K562 (cell line): ENCODE data around the gene FAM124B. TPM values are rescaled to one million over a fixed set of nuclear protein-coding genes. Genes with fewer than 3 reads are reported as not detected.

ENCODE experiments used
- ATAC-seq: fragments of 200-7000 bp; cut with Tn5 transposase; 3 replicates; pipeline ENCODE4 v1.9.1; 2020; ENCODE audit warnings: moderate library complexity
- BruUV-seq: library from RNA; stranded (reverse); fragments of 400-500 nt; replicated peaks from 2 replicates; lab custom pipeline; 2021; lab: Mats Ljungman, UMichigan
- CTCF ChIA-PET: fragments of 300-600 bp; formaldehyde crosslinking; extraction: SDS; loops from one replicate; lab custom pipeline; 2021; ENCODE audit warnings: low intra/inter-chr PET ratio; lab: Yijun Ruan, JAX
- POLR2A ChIA-PET: fragments of 300-600, 350-650 bp; sonication (Branson Sonifier 250); formaldehyde crosslinking; extraction: SDS; loops from one replicate; lab custom pipeline; 2021; ENCODE audit warnings: antibody characterized with exemption, inconsistent platforms; lab: Yijun Ruan, JAX
- DNase-seq, 4 experiments: peaks; one replicate each; pipeline versions ENCODE4 v3.0.0 to v3.0.0-alpha.2; 2011 to 2018; ENCODE audit warnings: low spot score in 3 of 4, mixed read lengths in 3 of 4; ENCODE audit errors: extremely low read depth in 1 of 4
- FAIRE-seq: peaks from 2 replicates; lab custom pipeline; 2011; peaks lifted over from hg19 to GRCh38; lab: Jason Lieb, UNC
- H2AFZ ChIP-seq: 2 replicates; pipeline ENCODE4 v1.6.0; 2011; ENCODE audit warnings: low read depth, low read length, control low read depth, inconsistent platforms
- H3K27ac ChIP-seq: fragments of 200-600 bp; 3 replicates; pipeline ENCODE4 v1.8.0; 2011; ENCODE audit warnings: low read depth, mild to moderate bottlenecking, control low read depth, inconsistent platforms, low read length, moderate library complexity, mixed read lengths; ENCODE audit errors: extremely low read depth
- H3K27me3 ChIP-seq, 2 experiments: fragments of 300-600 bp in 1 of 2; 2 replicates in 1 of 2; 3 replicates in 1 of 2; pipeline versions ENCODE4 v1.6.0 to v1.8.0; 2011; ENCODE audit warnings: inconsistent platforms in 2 of 2, low read length in 2 of 2, mild to moderate bottlenecking in 1 of 2, mixed read lengths in 1 of 2, moderate library complexity in 1 of 2; ENCODE audit not compliant: control insufficient read depth in 2 of 2, insufficient read depth in 2 of 2
- H3K36me3 ChIP-seq: fragments of 300-600 bp; 3 replicates; pipeline ENCODE4 v1.8.0; 2011; ENCODE audit warnings: mild to moderate bottlenecking, low read length, inconsistent platforms; ENCODE audit not compliant: control insufficient read depth, insufficient read depth
- H3K4me1 ChIP-seq, 2 experiments: fragments of 200-600 bp in 1 of 2; replicated peaks in 1 of 2; 2 replicates in 1 of 2; 3 replicates in 1 of 2; pipeline versions ENCODE4 v1.5.1 to v1.8.0; 2011; ENCODE audit warnings: inconsistent platforms in 2 of 2, low read length in 2 of 2, mild to moderate bottlenecking in 1 of 2, mixed read lengths in 1 of 2, moderate library complexity in 1 of 2; ENCODE audit not compliant: control insufficient read depth in 2 of 2, insufficient read depth in 2 of 2
- H3K4me2 ChIP-seq: 2 replicates; pipeline ENCODE4 v1.6.1; 2011; ENCODE audit warnings: low read length, control low read depth, inconsistent platforms, mixed read lengths; ENCODE audit not compliant: insufficient read depth
- H3K4me3 ChIP-seq: fragments of 200-600 bp; sonication (generic), shearing (Covaris generic); 2 replicates; pipeline ENCODE4 v1.5.1; 2016; ENCODE audit warnings: control low read depth, inconsistent platforms
- H3K79me2 ChIP-seq: fragments of 200-600 bp; 3 replicates; pipeline ENCODE4 v1.8.0; 2011; ENCODE audit warnings: low read length, inconsistent platforms; ENCODE audit not compliant: control insufficient read depth, insufficient read depth
- H3K9ac ChIP-seq, 2 experiments: 2 replicates each; pipeline versions ENCODE4 v1.6.0 to v1.6.1; 2011; ENCODE audit warnings: low read depth in 2 of 2, low read length in 2 of 2, control low read depth in 1 of 2, inconsistent platforms in 1 of 2, mild to moderate bottlenecking in 1 of 2, mixed read lengths in 1 of 2; ENCODE audit not compliant: insufficient read depth in 1 of 2
- H3K9me1 ChIP-seq: one replicate; pipeline ENCODE4 v1.6.0; 2011; ENCODE audit warnings: inconsistent platforms, mild to moderate bottlenecking, low read length, moderate library complexity; ENCODE audit not compliant: control insufficient read depth, insufficient read depth
- H3K9me3 ChIP-seq: replicated peaks from 2 replicates; pipeline ENCODE4 v1.5.1; 2011; ENCODE audit warnings: low read depth, low read length, inconsistent platforms; ENCODE audit not compliant: control insufficient read depth, insufficient read depth
- H4K20me1 ChIP-seq: replicated peaks from 2 replicates; pipeline ENCODE4 v1.6.1; 2011; ENCODE audit warnings: low read length, inconsistent platforms, mixed read lengths; ENCODE audit not compliant: control insufficient read depth, insufficient read depth
- ADNP ChIP-seq: fragments of 200-800 bp; sonication (Bioruptor generic); IDR thresholded peaks from 2 replicates; pipeline ENCODE4 v1.6.1; 2016; ENCODE audit warnings: missing genetic modification characterization, missing compliant biosample characterization
- CBX5 ChIP-seq: IDR thresholded peaks from 2 replicates; pipeline ENCODE4 v1.6.1; 2014; ENCODE audit warnings: low read depth, borderline replicate concordance
- ETV5 ChIP-seq: sonication (generic); formaldehyde crosslinking; IDR thresholded peaks from 2 replicates; pipeline ENCODE4 v1.4.0; 2020; ENCODE audit warnings: low read depth, mild to moderate bottlenecking, missing genetic modification reagents
- FOXA1 ChIP-seq: fragments of 450-650 bp; IDR thresholded peaks from 2 replicates; pipeline ENCODE4 v1.6.1; 2016; ENCODE audit warnings: mild to moderate bottlenecking, borderline replicate concordance
- HDAC2 ChIP-seq: fragments of 450-650 bp; IDR thresholded peaks from 2 replicates; pipeline ENCODE4 v1.6.1; 2016; ENCODE audit warnings: mild to moderate bottlenecking
- HNRNPH1 ChIP-seq: fragments of 200-400 bp; formaldehyde crosslinking; optimal IDR thresholded peaks from 2 replicates; pipeline ENCODE3; 2017; ENCODE audit warnings: low read depth, mild to moderate bottlenecking, low read length, moderate library complexity
- NFATC3 ChIP-seq: fragments of 450-650 bp; IDR thresholded peaks from 2 replicates; pipeline ENCODE4 v1.6.1; 2017; ENCODE audit warnings: mild to moderate bottlenecking
- RAD21 ChIP-seq, 2 experiments: fragments of 250-450 bp in 1 of 2; fragments of 450-650 bp in 1 of 2; sonication (Bioruptor Pico) in 1 of 2; formaldehyde crosslinking in 1 of 2; IDR thresholded peaks in 1 of 2; conservative IDR thresholded peaks in 1 of 2; 2 replicates each; pipeline versions ENCODE4 v1.4.0 to v1.8.0; 2020 to 2022; ENCODE audit warnings: mild to moderate bottlenecking in 2 of 2, moderate library complexity in 1 of 2
- RBM39 ChIP-seq: fragments of 200-400 bp; formaldehyde crosslinking; optimal IDR thresholded peaks from 2 replicates; pipeline ENCODE3; 2018; ENCODE audit warnings: low read depth, low read length
- SPI1 ChIP-seq: IDR thresholded peaks from 2 replicates; pipeline ENCODE4 v1.6.1; 2011; ENCODE audit warnings: low read depth, low read length, control low read depth, borderline replicate concordance
- TFAM ChIP-seq: fragments of 250-450 bp; sonication (Bioruptor Pico); conservative IDR thresholded peaks from 2 replicates; pipeline ENCODE4 v1.5.0; 2021; ENCODE audit warnings: mild to moderate bottlenecking, moderate library complexity
- ZNF444 ChIP-seq: fragments of 250-450 bp; sonication (Bioruptor Pico); IDR thresholded peaks from 2 replicates; pipeline ENCODE4 v1.4.0; 2020; ENCODE audit warnings: mild to moderate bottlenecking, moderate library complexity
- ZNF507 ChIP-seq: conservative IDR thresholded peaks from 2 replicates; pipeline ENCODE4 v1.6.1; 2017; ENCODE audit warnings: missing genetic modification characterization, missing compliant biosample characterization
- WGBS: fragments of 100-300 bp; shearing (Covaris generic); methylation state at CpG from one replicate; pipeline ENCODE4 v1.1.6; 2016; ENCODE audit warnings: low coverage, mixed read lengths; ENCODE audit not compliant: insufficient coverage; ENCODE audit errors: missing lambda C conversion rate; 5-methylcytosine and 5-hydroxymethylcytosine counted together
- in situ Hi-C: fragments of 300-500 bp; cut with MboI; formaldehyde crosslinking; loops from 4 replicates; pipeline ENCODE4 v1.15.0; 2018; ENCODE audit warnings: inconsistent platforms, mixed read lengths
- intact Hi-C: fragments of 100-400 bp; cut with micrococcal nuclease; formaldehyde crosslinking; loops from 2 replicates; pipeline ENCODE4 v1.14.2; 2022
- polyA plus RNA-seq, 8 experiments: library from polyadenylated mRNA; depleted of rRNA in 4 of 8; stranded (reverse) in 5 of 8; unstranded in 3 of 8; fragments of >200 nt; fragmentation: Nextera tagmentation in 2 of 8; fragmentation: Illumina TruSeq in 1 of 8; extraction: Ambion mirVana in 2 of 8; extraction: Trizol in 1 of 8; gene quantifications; 2 replicates each; pipeline versions ENCODE4 v1.2.1 to v1.2.3, GENCODE V29; 2011 to 2014; ENCODE audit warnings: inconsistent platforms in 1 of 8, missing spikeins in 1 of 8
- total RNA-seq, 7 experiments: library from RNA; depleted of rRNA in 6 of 7; stranded (reverse); fragments of >200 nt in 6 of 7; fragmentation: Illumina TruSeq in 2 of 7; extraction: Trizol in 2 of 7; gene quantifications; 2 replicates each; pipeline versions ENCODE4 v1.2.1 to v1.2.3, GENCODE V29; 2011 to 2021; ENCODE audit warnings: low replicate concordance in 1 of 7
- TF ChIP-seq, protein P1 (sequence below): sonication (generic); formaldehyde crosslinking; IDR thresholded peaks from 2 replicates; pipeline ENCODE4 v1.9.0; 2022; ENCODE audit warnings: mild to moderate bottlenecking, missing genetic modification reagents
- TF ChIP-seq, protein P2 (sequence below), 2 experiments: fragments of 450-650 bp in 1 of 2; sonication (generic) in 1 of 2; formaldehyde crosslinking in 1 of 2; IDR thresholded peaks in 1 of 2; conservative IDR thresholded peaks in 1 of 2; 2 replicates each; pipeline versions ENCODE4 v1.6.1 to v1.8.1; 2016 to 2023; ENCODE audit warnings: mild to moderate bottlenecking in 2 of 2, moderate library complexity in 2 of 2, inconsistent platforms in 1 of 2, missing genetic modification reagents in 1 of 2
- TF ChIP-seq, protein P3 (sequence below), 3 experiments: IDR thresholded peaks in 2 of 3; conservative IDR thresholded peaks in 1 of 3; 2 replicates each; pipeline ENCODE4 v1.5.1; 2011 to 2012; ENCODE audit warnings: low read length in 3 of 3, mild to moderate bottlenecking in 3 of 3, control low read depth in 2 of 3, improper control_type of control experiment in 1 of 3, inconsistent platforms in 1 of 3, low read depth in 1 of 3, mixed read lengths in 1 of 3, moderate library complexity in 1 of 3; ENCODE audit not compliant: insufficient read depth in 2 of 3

Gene FAM124B
- total and polyA plus RNA-seq, 9 of the 15 experiments (the other 6 are each of a cell fraction or from before 2014, with no cell fraction given): 6.2 to 21.4 (median 9.3) TPM

DNA sequence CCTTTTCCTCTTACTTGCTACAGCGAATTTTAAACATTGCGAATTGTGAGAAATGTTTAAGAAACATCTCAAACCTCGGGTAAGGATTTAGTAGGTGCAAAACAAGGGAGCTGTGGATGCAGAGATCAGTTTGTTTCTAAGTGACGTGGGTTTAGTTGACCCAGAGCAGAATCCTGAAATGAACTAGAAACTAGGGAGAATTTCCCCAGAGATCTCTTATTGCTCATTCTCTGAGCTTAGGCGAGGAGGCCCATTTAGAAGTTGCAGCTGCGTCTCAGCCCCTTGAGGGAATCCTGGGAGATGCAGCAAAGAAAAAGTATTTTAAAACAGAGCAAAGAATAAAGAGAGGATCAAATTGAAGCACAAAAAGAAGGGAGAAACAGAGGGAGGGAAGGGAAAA is 29.3 kb downstream of the FAM124B start (continued):
- TF ChIP-seq HDAC2: no peak
- TF ChIP-seq, protein P1, sequence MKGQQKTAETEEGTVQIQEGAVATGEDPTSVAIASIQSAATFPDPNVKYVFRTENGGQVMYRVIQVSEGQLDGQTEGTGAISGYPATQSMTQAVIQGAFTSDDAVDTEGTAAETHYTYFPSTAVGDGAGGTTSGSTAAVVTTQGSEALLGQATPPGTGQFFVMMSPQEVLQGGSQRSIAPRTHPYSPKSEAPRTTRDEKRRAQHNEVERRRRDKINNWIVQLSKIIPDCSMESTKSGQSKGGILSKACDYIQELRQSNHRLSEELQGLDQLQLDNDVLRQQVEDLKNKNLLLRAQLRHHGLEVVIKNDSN (CRISPR knock-in tag): no peak
- no peak for TF ChIP-seq CBX5
- TF ChIP-seq TFAM (CRISPR knock-in tag): no peak
- TF ChIP-seq ETV5: no peak
- no peak for TF ChIP-seq ZNF507
- TF ChIP-seq FOXA1: no peak
- TF ChIP-seq, protein P2, sequence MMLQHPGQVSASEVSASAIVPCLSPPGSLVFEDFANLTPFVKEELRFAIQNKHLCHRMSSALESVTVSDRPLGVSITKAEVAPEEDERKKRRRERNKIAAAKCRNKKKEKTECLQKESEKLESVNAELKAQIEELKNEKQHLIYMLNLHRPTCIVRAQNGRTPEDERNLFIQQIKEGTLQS (IDR thresholded peaks at IDR 0.05): no peak
- TF ChIP-seq, protein P2 (CRISPR knock-in tag; conservative IDR thresholded peaks at IDR 0.05): no peak
- TF ChIP-seq, all 486 proteins: peak for 0

DNA sequence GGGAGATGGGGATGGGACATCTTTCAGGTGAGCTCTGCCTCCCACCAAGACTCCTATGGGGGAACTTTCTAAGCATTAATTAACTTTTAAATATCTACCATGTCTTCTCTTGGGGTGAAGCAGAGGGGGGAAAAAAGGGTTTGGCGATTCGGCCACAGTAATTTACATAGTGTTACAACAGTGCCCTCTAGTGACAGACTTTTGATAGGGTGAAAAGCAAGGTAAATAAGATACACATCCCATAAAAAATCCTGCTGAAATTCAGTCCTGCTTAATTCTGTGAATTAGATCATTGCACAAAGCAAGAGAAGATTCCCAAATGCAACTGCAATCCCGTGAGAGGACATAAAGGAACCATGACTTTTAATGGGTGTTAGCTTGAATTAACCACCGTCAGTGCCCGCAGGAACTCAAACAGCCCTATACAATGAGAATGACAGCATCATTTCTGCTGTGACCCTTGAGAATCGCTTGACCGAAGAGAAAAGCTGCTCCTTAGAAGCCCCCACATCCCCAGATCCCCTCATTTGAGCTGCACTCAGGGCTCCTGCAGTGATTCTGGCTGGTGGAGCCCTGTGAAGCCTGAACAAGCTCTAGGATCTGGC is 32.8 kb downstream of the FAM124B start:
- no peak overlapping the region for H3K9ac ChIP-seq
- H3K4me3 ChIP-seq: no peak overlapping the region
- no peak overlapping the region for H3K4me2 ChIP-seq
- peak in 3 of 4 experiments; percentile 22 to 59 (median 24) for DNase-seq
- H2AFZ ChIP-seq: peak overlapping the region; percentile 49
- 27% methylated on average over 7 of the region's 7 CpGs for WGBS
- H3K79me2 ChIP-seq: no peaks in the 10 kb centered on the region
- H3K9me1 ChIP-seq: no peaks in the 10 kb centered on the region
- intact Hi-C loops: no loop called here
- H3K27ac ChIP-seq: no peak overlapping the region
- no TSS peak for BruUV-seq
- peak; percentile 80 for ATAC-seq
- H3K36me3 ChIP-seq: no peaks in the 10 kb centered on the region
- POLR2A ChIA-PET: interaction anchor here (0.7 kb wide), 1 partner anchor 18 kb away, joined by 3 read pairs; no protein-coding TSS in a partner anchor
- no peak for FAIRE-seq
- CTCF ChIA-PET: interaction anchor here (1.3 kb wide), 1 partner anchor 399 kb away, joined by 3 read pairs; no protein-coding TSS in a partner anchor
- no peaks in the 10 kb centered on the region for H3K9me3 ChIP-seq
- no peaks in the 10 kb centered on the region for H4K20me1 ChIP-seq
- H3K27me3 ChIP-seq: no peaks in the 10 kb centered on the region
- in situ Hi-C loops: loop anchor here (10.0 kb wide), 1 partner anchor 86 kb away; no protein-coding TSS in a partner anchor
- H3K4me1 ChIP-seq: no peaks in the 10 kb centered on the region
- TF ChIP-seq HNRNPH1: no peak
- no peak for TF ChIP-seq RBM39
- TF ChIP-seq NFATC3: no peak
- no peak for TF ChIP-seq SPI1
- no peak for TF ChIP-seq ZNF444 (CRISPR knock-in tag)
- no peak for TF ChIP-seq ADNP (tag)
- TF ChIP-seq CBX5: no peak
- TF ChIP-seq, protein P3, sequence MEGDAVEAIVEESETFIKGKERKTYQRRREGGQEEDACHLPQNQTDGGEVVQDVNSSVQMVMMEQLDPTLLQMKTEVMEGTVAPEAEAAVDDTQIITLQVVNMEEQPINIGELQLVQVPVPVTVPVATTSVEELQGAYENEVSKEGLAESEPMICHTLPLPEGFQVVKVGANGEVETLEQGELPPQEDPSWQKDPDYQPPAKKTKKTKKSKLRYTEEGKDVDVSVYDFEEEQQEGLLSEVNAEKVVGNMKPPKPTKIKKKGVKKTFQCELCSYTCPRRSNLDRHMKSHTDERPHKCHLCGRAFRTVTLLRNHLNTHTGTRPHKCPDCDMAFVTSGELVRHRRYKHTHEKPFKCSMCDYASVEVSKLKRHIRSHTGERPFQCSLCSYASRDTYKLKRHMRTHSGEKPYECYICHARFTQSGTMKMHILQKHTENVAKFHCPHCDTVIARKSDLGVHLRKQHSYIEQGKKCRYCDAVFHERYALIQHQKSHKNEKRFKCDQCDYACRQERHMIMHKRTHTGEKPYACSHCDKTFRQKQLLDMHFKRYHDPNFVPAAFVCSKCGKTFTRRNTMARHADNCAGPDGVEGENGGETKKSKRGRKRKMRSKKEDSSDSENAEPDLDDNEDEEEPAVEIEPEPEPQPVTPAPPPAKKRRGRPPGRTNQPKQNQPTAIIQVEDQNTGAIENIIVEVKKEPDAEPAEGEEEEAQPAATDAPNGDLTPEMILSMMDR (IDR thresholded peaks at IDR 0.05 in 2 of 3, conservative IDR thresholded peaks at IDR 0.05 in 1 of 3; ENCODE audit: insufficient read depth in 2 of 3, low read depth in 1 of 3, low read length in 3 of 3): peak; percentile 44 to 57 (median 51); a peak in 5 of 6 replicates
- peak; percentile 25 to 46; a peak in 3 of 4 replicates for TF ChIP-seq RAD21 (CRISPR knock-in tag; conservative IDR thresholded peaks at IDR 0.05 in 1 of 2, IDR thresholded peaks at IDR 0.05 in 1 of 2)
